GM12872 (cell line): ENCODE data around the gene PCYT2.

Experiments used
- TF ChIP-seq, protein P1 (sequence below): IDR thresholded peaks from 3 replicates; pipeline ENCODE4 v1.5.1; 2011; ENCODE audit warnings: low read depth, mild to moderate bottlenecking, low read length, moderate library complexity; ENCODE audit not compliant: insufficient read depth

The PCYT2 gene

DNA sequence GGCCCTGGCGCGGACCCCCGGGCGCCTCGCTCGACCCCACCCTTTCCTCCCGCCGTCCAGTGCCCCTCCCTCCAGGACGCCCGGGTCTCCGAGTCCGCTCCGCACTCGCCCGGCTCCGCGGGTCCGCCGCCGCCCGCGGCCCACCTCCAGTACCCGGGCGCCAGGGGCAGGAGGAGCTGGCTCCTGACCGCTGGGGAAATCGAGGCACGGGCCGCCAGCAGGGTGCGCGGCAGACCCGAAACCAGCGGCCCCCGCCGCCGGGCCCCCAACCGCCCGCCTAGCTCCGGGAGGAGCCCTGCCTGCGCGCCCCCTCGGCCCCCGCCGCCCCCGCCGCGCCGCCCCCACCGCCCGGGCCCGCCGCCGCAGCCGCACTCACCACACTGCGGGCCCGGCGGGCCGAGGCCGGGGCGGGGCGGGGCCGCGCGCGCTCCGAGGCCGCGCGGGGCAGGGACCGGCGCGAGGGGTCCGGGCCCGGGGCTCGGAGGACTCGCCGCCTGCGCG is 16.0 kb upstream of the PCYT2 start:
- TF ChIP-seq, protein P1, sequence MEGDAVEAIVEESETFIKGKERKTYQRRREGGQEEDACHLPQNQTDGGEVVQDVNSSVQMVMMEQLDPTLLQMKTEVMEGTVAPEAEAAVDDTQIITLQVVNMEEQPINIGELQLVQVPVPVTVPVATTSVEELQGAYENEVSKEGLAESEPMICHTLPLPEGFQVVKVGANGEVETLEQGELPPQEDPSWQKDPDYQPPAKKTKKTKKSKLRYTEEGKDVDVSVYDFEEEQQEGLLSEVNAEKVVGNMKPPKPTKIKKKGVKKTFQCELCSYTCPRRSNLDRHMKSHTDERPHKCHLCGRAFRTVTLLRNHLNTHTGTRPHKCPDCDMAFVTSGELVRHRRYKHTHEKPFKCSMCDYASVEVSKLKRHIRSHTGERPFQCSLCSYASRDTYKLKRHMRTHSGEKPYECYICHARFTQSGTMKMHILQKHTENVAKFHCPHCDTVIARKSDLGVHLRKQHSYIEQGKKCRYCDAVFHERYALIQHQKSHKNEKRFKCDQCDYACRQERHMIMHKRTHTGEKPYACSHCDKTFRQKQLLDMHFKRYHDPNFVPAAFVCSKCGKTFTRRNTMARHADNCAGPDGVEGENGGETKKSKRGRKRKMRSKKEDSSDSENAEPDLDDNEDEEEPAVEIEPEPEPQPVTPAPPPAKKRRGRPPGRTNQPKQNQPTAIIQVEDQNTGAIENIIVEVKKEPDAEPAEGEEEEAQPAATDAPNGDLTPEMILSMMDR = no peak

DNA sequence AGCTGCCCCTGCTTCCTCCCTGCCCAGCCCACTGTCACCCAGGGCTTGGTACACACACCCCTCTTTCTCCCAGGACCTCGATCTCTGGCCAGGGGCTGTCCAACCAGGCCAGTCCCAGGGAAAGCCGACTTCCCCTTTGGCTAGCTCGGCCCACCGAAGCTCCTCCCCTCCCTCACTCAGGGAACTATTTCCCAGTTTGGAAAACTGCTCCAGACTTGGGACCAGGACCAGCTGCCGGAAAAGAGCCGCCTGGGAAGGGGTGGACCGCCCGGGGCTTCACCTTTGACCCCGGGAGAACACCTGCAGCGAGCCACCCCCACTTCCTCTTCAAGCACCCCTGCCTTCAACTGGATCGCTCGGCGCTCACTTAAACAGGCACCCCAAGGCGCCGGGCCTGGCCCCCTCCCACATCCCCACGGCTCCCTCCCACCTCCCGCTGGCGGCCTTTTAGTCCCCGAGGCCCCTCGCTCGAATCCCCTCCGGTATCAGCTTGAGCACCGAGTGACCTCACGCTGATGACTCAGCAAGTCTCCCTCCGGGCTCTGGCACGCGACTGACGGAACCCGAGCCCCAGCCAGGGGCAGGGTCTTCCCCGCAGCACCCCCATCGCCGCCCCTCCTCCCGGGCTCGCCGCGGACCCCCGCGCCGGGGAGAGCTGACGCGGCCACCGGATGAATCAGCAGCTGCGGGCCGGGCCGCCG is 15.4 kb upstream of the PCYT2 start:
- TF ChIP-seq, protein P1 = no peak

DNA sequence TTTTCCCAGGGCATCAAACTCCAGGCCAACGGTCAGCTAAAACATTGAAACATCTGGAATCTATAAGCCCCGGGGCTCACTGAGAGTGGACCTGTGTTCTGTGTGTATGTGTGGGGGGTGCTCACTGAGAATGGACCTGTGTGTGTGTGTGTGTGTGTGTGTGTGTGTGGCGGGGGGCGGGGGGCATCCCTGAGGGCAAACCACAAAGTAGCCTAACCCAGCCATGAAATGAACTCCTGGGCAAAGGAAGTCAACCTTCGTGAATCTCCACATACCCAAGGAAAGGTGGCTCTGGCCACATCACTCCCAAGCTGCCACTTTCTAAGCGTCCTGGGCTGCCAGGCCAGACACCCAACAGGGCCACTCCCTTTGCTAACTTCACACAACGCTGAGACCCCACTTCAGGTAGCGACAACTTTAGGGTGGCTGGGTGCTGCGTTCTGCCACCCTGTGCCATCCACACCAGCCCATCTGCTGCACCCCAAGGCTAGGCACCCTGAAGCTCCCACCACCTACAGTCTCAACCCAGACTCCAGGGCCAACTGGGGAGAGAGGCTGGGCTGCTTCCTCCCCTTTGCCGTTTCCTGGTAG is 14.8 kb upstream of the PCYT2 start:
- TF ChIP-seq, protein P1 = no peak

DNA sequence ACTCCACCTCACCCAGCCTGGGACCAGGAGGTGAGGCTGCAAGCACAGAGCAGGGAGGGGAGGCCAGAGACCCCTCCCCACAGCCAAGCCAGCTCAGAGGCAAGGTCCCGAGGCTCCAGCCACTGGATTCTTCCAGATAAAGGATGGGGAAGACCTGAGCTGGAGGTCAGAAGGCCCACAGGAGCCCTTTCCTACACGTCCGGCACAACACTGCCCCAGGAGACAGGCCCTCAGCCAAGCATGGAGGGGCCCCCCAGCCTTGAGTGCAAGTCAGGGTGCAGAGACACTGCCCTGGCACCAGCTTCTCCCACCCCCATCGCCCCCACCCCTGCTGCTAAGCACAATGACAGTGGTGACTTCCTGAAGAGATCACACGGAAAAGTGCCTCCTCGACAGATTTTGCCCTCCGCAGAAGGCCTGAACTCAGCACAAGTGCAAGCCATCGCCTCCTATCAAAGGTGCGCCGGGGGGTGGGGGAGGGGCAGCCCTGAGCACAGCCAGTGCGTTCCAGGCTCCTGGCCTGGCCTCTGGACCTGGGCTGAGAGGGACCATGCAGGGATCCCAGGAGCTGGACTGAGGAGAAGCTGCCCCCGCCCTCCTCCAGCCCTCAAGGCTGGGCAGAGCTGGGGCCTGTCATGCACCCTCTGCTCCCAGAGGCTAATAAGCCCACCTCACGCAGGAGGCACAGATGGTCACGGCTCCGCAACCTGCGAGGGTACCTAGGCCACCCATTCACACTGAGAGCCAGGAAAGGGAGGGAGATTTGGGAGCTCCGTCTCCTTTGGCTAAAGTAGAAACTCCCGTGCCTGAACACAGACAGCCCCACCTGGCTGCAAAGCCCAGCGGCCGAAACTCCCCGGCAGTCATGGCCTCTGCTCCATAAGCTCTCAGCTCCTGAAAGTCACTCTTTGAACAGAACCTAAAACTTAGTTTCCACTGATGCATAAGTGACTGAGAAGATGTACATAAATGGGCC is 13.6 kb upstream of the PCYT2 start:
- TF ChIP-seq, protein P1 = no peak

DNA sequence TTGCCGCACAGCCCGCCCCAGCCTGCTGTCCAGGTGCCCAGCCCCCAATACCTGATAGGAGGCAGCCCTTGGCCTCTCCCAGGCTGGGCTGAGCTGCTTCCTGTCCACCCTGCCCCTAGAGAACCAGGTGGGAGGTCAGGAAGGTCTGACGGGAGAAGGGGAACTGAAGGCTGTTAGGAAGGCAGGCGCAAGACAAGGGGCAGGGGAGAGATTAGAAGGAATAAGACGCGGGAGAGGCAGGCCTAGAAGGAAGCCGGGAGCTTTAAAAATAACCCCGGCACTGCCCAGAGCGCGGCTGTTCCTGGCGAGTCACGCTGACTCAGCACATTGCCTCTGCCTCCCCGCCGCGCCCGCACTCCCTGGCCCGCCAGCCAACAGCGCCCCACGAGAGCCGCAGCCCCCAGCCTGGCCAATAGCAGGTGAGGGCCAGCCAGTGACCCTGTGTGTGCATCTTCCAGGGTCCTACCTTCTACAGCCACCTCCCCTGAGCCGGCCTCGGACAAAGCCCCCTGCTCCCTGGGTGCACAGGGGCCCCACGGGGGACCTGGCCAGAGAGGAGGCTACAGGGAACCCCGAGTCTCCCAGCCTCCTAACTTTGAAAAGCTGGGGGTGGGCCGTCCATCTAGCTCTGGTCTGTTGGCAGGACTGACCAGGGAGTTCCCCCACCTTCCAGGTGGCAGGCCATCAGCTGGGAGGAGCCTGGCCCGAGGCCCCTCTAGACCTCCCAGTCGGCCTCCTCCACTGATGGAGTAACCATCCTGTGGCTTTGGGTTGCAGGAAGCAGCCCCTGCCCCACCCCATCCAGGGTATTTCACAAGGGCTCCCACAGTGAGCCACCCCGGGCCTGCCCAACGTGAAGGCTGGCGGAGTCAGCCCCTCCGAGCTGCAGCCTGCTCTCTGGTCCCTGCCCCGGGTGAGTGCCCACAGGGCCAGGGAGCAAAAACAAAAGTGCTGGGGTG is 12.4 kb upstream of the PCYT2 start:
- TF ChIP-seq, protein P1 = no peak

DNA sequence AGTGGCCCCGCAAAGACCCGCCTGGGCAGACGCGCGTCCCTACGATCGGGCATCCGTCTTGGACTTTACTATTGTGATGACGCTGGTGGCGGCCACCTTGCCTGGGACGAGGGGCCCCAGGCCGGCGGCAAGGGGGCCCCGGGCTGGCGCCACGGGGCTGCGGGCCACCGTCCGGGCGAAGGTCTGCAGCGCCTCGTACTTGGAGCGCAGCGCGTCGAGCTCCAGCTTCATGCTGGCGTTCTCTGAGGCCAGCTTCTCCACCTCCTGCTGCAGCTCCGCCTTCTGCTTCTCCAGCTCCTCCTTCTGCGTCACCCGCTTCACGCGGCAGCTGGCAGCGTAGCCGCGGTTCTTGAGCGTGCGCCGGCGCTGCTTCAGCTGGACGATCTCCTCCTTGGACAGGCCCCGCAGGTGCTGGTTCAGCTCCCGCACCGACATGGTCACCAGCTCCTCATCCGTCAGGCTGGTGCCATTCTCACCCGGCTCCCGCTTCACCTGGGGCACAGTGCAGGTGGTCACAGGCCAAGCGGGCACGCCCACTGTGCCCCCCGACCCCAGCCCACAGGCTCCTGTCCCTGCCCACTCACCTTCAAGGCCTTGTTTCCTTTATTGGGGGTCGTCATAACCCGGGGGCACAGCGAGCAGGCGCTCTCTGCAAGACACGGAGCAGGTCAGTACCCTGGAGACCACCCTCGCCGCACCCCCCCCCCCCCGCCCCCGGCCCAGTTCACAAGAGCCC is 11.5 kb upstream of the PCYT2 start:
- TF ChIP-seq, protein P1 = no peak
